Measurements from ENCODE around the gene ATP5F1B.
"Not testable (repeated sequence)": the region's sequence is repeated elsewhere in the genome, so short reads cannot be mapped to it uniquely, and the experiment has no call there.

The ATP5F1B gene

DNA sequence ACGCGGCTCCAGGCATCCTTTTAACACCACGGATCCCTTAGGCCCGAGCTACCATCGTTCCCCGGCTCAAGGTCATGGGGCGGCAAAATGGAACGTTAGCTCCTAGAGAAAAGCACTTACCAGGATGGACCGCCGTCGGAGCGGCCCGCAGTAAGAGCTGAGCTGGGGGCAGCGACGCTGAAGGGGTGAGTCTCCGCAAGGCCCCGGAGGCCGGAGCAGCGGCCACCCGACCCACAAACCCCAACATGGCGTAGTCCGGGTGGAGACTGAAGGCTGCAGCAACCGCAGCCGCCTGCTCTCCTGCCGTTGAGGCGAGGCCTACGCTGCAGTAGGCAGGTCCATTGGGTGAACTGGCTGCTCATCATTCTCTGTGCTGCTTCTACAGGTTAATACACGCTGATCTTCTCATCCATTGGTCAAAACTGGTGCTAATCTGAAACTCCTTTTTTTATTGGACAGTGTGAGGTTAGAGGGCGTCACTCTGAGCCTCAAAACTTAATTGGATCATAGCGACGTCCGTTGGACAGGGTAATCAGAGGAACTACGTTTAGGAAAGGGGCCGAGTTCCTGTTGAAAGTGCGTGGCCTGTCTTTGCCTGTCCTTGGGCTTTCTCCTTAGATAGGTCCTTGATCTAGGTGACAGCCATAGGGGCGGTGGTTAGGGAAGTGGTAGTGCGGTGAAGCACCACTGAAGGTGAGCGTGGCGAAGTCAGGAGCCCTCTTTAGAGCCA lies at the start of gene ATP5F1B:
Gene ATP5F1B (minus strand): TSS at position 268 of the 730 bp plus-strand sequence. CDS start 21 bp downstream, at position 247.
- peak; percentile 83 for DNase-seq

GRCh38 chr12:56694161-56694560 lies 48.4 kb upstream of the ATP5F1B start:
- no peak for DNase-seq

GRCh38 chr12:56688846-56689109 lies 43.0 kb upstream of the ATP5F1B start:
- DNase-seq: no peak

GRCh38 chr12:56688129-56688845 lies 42.5 kb upstream of the ATP5F1B start, which contains the start of gene PTGES3:
Gene PTGES3 (minus strand): TSS chr12:56688284. CDS start chr12:56687999, 285 bp downstream.
- peak; percentile 97 for DNase-seq

GRCh38 chr12:56687223-56688128 lies 41.7 kb upstream of the ATP5F1B start:
- DNase-seq: peak; percentile 58

GRCh38 chr12:56684745-56685359 lies 39.1 kb upstream of the ATP5F1B start:
- DNase-seq: no peak

DNA sequence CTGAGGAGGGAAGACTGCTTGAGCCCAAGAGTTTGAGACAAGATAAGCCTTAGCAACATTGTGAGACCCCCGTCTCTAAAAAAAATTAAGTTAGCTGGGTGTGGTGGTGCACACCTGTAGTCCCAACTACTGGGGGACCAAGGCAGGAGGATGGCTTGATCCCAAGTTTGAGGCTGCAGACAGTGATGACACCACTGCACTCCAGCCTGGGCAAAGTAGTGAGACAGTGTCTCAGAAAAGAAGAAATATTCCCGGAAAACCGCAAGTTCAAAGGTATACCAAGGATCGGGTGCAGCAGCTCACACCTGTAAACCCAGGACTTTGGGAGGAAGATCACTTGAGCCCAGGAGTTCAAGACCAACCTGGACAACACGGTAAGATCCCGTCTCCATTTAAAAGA lies 36.5 kb upstream of the ATP5F1B start:
- no peak for DNase-seq

DNA sequence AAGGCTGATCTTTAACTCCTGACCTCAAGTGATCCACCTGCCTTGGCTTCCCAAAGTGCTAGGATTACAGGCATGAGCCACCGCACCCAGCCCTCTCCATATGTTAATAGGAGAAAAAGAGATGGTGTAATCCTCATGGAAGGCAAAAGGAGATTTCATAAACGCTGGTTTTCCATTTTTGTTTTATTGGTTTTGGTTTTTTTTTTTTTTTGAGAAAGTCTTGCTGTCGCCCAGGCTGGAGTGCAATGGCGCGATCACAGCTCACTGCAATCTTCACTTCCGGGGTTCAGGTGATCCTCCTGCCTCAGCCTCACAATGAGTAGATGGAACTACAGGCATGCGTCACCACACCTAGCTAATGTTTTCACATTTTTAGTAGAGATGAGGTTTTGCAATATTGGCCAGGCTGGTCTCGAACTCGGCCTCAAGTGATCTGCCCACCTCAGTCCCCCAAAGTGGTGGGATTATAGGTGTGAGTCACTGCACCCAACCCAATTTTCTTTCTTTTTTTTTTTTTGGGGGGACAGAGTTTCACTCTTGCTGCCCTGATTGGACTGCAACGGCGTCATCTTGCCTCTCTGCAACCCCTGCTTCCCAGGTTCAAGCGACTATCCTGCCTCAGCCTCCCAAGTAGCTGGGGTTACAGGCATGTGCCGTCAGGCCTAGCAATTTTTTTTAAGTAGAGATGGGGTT lies 34.2 kb upstream of the ATP5F1B start:
- DNase-seq: no peak

GRCh38 chr12:56678852-56679251 lies 33.1 kb upstream of the ATP5F1B start:
- no peak for DNase-seq

GRCh38 chr12:56677680-56678079 lies 31.9 kb upstream of the ATP5F1B start:
- DNase-seq: no peak

DNA sequence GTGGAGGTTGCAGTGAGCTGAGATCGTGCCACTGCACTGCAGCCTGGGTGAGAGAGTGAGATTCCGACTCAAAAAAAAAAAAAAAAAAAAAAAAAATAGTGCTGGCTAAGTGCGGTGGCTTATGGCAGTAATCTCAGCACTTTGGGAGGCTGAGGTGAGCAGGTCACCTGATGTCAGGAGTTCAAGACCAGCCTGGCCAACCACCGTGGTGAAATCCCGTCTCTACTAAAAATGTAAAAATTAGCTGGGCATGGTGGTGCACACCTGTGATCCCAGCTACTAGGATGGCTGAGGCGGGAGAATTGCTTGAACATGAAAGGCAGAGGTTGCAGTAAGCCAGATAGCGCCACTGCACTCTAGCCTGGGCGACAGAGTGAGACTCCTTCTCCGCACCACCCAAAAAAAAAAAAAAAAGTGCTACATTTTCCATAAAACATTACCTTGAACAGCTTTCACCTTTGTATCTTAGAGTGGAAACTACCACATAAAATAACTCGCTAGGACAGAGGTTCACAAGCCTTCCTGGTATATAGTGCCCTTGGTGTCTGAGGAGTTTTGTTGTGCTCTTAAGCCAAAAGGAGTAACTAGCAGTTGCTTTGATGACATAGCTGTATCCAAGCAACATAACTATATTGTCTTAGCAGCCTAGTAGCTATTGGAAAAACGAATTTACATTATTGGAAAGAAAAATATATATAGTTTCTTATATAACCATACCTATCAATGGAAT lies 31.2 kb upstream of the ATP5F1B start:
- DNase-seq: no peak

GRCh38 chr12:56671608-56672007 lies 25.8 kb upstream of the ATP5F1B start:
- DNase-seq: no peak

DNA sequence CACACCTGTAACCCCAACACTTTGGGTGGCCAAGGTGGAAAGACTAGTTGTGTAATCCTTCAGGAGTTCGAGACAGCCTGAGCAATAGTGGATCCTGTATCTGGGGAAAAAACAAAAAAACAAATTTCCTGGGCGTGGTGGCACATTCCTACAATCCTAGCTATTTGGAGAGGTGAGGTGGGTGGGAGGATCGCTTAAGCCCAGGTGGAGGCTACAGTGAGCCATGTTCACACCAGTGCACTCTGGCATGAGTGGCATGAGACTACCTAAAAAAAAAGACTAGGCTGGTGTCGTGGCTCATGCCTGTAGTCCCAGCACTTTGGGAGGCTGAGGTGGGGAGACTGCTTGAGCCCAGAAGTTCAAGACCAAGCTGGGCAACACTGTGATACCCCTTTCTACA lies 25.1 kb upstream of the ATP5F1B start:
- DNase-seq: no peak

GRCh38 chr12:56668197-56668457 lies 22.3 kb upstream of the ATP5F1B start:
- DNase-seq: no peak

DNA sequence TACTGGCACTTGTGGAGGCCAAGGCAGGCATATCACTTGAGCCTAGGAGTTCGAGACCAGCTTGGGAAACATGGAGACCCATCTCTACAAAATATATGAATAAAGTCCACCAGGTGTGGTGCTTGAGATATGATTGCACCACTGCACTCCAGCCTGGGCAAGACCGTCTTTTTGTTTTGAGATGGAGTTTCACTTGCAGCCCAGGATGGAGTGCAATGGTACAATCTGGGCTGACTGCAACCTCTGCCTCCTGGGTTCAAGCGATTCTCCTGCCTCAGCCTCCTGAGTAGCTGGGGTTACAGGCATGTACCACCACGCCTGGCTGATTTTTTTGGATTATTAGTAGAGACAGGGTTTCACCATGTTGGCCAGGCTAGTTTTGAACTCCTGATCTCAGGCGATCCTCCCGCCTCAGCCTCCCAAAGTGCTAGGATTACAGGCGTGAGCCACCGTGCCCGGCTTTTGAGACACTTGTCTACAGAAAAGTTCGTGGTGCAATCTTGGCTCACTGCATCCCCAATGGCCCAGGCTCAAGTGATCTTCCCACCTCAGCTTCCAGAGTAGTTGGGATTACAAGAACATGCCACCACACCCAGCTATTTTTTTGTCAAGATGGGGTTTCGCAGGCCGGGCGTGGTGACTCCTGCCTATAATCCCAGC lies 16.3 kb upstream of the ATP5F1B start:
- no peak for DNase-seq

DNA sequence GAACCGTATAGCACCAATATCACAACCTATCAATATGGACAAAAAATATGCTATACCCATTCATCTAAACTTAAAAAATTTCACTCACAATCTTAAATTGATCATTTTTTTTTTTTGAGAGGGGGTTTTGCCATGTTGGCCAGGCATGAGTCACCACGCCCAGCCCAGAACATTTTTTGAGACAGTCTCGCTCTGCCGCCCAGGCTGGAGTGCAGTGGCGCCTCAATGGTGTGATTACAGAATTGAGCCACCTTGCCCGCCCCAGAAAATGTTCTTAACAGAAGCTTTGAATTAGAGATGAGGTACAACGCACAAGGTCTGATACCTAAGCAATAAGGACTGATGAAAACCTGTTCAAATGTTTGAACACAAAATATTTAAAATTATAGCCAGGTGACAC lies 15.8 kb upstream of the ATP5F1B start:
- no peak for DNase-seq

DNA sequence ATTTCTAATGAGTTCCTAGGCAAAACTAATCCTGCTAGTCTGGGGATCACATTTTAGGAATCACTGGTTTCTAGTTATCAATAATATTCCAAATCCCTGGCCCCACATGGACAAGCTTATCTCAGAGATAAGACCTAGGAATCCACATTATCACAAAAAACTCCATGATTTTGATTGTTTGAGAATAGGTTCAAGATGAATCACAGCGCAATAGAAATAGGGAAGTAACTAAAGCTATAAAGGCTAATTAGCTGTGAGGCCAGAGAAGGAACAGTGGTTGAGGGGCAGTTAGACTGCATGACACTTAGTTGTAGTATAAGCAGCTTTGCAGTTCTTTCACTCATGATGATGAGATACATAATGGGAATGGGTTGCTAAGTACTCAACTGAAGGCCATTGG lies 13.1 kb upstream of the ATP5F1B start:
- no peak for DNase-seq

DNA sequence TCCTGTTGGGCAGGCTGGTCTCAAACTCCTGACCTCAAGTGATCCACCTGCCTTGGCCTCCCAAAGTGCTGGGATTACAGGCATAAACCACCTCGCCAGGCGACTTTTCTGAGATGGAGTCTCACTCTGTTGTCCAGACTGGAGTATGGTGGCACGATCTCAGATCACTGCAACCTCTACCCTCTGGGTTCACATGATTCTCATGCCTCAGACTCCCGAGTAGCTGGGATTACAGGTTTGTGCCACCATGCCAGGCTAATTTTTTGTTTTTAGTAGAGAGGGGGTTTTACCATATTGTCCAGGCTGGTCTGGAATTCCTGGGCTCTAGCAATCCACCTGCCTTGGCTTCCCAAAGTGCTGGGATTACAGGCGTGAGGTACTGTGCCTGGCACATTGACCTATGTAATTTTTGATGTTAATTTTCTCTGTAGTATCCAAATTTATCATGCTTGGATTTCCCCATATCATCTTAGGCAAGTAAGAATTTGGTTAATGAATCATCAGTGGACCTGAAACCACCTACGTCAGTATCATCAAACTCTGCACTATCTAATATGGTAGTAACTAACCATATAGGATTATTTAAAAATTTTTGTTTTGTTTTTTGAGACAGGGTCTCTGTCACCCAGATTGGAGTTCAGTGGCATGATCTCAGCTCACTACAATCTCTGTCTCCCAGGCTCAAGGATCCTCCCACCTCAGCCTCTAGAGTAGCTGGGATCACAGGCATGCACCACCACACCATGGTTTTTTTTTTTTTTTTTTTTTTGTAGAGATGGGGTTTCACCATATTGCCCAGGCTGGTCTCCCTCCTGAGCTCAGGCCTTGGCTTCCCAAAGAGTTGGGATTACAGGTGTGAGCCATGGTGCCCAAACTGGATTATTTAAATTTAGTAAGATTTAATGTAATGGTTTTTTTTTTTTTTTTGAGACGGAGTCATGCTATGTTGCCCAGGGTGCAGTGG lies 11.9 kb upstream of the ATP5F1B start:
- DNase-seq: no peak

- DNase-seq: not testable (repeated sequence)
Observed at GRCh38 chr12:56653781-56654180, 8.0 kb upstream of the ATP5F1B start.

- not testable (repeated sequence) for DNase-seq
Observed at GRCh38 chr12:56648023-56648422, 2.2 kb upstream of the ATP5F1B start.

Data from activated CD4-positive, alpha-beta T cell treated with anti-CD3 and anti-CD28 coated beads, Interleukin-2, amount 50 U/mL, for 1 hour (primary cell).